ENCODE measurements around the gene NEXN.
"Not testable (repeated sequence)": the region's sequence is repeated elsewhere in the genome, so short reads cannot be mapped to it uniquely, and the experiment has no call there.

The NEXN gene

GRCh38 chr1:77905603-77906002, 17.2 kb downstream of the NEXN start:
- H3K4me3 ChIP-seq (ENCODE audit: low read depth, low read length) = no peak overlapping the region

DNA sequence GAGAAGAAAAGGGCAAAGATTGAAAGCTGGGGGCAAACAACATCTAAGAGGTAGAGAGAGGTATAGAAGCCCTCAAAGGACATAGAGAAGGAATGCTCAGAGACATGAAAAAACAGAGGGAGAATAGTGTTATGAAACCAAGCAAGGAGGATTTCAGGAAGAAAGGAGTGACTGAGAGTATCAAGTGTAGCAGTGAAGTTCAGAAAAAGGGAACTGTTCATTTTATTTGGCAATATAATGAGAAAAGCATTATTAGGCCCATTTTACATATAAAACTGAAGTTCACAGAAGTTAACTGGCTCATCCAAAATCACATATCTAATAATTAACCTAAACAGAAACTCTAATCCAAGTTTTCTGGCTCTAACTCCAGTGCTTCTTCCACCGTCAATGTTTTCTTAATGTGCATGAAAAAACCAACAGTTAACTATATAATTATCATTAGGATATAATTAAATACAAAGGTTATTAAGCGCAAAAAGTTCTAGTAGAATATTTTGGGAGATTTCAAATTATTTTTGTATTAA, 17.7 kb downstream of the NEXN start:
- no peak overlapping the region for H3K4me3 ChIP-seq (ENCODE audit: low read depth, low read length)

DNA sequence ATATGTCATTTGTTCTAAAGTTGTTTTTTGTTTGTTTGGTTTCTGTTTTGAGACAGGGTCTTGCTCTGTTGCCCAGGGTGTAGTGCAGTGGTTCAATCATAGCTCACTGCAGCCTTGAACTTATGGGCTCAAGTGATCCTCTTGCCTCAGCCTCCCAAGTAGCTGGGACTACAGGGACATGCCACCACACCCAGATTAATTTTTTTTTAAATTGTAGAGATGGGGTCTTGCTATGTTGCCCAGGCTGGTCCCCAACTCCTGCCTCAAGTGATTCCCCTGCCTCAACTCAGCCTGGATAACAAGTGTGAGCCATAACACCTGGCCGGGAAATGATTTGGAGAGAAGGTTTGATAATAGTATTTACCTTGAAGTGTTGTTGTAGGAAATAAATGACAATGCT, 18.2 kb downstream of the NEXN start:
- no peak overlapping the region for H3K4me3 ChIP-seq (ENCODE audit: low read depth, low read length)

- H3K4me3 ChIP-seq (ENCODE audit: low read depth, low read length) = no peak overlapping the region
Measured at GRCh38 chr1:77910116-77910515, 21.7 kb downstream of the NEXN start.

DNA sequence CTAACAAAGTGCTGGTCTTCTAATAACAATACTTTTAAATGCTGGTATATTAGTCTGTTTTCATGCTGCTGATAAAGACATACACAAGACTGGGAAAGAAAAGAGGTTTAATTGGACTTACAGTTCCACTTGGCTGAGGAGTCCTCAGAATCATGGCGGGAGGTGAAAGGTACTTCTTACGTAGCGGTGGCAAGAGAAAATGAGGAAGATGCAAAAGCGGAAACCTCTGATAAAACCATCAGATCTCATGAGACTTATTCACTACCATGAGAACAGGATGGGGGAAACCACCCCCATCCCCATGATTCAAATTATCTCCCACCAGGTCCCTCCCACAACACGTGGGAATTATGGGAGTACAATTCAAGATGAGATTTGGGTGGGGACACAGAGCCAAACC, 30.5 kb downstream of the NEXN start:
- not testable (repeated sequence) for H3K4me3 ChIP-seq (ENCODE audit: low read depth, low read length)

DNA sequence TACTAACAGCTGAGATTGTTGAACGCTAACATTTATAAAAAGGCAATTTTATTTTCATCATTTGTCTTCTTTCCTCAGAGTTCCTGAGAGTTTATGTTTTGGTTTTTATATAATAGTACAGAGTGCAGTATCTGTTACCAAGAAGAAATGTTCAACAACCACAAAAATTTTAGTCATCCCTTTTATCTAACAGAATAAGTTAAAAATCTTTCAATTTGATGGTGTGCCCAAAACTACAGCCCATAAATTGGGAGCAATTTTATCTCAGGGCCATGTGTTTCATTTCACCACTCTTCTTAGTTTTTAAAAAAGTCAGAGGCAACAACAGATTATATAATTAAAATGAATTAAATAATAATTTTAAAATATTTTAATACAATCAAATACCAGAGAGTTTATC, 37.1 kb downstream of the NEXN start:
- H3K4me3 ChIP-seq (ENCODE audit: low read depth, low read length) = no peak overlapping the region

- H3K4me3 ChIP-seq (ENCODE audit: low read depth, low read length) = no peak overlapping the region
Measured at GRCh38 chr1:77925956-77926355, 37.5 kb downstream of the NEXN start.

- H3K4me3 ChIP-seq (ENCODE audit: low read depth, low read length) = no peak overlapping the region
Measured at GRCh38 chr1:77926561-77927357, 38.3 kb downstream of the NEXN start.

- no peak overlapping the region for H3K4me3 ChIP-seq (ENCODE audit: low read depth, low read length)
Measured at GRCh38 chr1:77927414-77927813, 39.0 kb downstream of the NEXN start.

- H3K4me3 ChIP-seq (ENCODE audit: low read depth, low read length) = no peak overlapping the region
Measured at GRCh38 chr1:77929806-77930205, 41.4 kb downstream of the NEXN start.

DNA sequence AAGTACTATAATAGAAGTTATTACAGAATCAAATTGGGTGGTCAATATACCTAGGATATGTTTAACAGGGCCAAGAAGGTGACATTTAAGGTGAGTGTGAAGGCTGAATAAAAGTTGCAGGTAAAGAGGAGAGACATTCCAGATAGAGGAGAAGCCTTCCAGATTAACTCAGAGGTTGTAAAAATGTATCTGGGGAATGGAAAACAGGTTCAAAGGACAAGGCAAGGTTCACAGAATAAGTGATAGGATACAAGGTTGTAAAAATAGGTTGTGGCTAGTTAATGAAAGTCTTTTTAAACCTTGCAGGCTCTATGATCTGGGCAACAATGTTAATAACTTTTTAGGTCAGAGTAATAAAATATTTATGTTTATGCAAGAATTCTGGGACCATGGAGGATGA, 50.2 kb downstream of the NEXN start:
- H3K4me3 ChIP-seq (ENCODE audit: low read depth, low read length) = no peak overlapping the region

GRCh38 chr1:77940921-77941570, 52.6 kb downstream of the NEXN start:
- H3K4me3 ChIP-seq (ENCODE audit: low read depth, low read length) = no peak overlapping the region

GRCh38 chr1:77942400-77943140, 54.1 kb downstream of the NEXN start:
- H3K4me3 ChIP-seq (ENCODE audit: low read depth, low read length) = no peak overlapping the region

DNA sequence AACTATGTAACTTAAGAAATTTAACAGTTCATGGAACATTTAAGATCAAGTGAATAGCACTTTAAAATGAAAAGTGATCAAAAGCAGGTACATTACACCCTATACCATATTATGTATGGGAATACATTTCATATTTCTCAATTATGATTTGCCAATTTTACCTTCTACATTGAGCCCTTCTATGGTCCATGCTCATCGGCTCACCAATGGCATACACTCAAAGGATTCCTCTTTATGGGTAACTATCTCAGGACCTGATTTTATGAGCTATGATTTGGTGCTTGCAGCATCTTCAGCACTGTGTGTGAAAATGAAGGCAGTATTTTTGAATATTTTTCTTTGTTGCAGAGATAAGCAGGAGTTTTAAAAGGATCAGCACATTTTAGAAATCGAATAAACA, 56.9 kb downstream of the NEXN start:
- no peak overlapping the region for H3K4me3 ChIP-seq (ENCODE audit: low read depth, low read length)

DNA sequence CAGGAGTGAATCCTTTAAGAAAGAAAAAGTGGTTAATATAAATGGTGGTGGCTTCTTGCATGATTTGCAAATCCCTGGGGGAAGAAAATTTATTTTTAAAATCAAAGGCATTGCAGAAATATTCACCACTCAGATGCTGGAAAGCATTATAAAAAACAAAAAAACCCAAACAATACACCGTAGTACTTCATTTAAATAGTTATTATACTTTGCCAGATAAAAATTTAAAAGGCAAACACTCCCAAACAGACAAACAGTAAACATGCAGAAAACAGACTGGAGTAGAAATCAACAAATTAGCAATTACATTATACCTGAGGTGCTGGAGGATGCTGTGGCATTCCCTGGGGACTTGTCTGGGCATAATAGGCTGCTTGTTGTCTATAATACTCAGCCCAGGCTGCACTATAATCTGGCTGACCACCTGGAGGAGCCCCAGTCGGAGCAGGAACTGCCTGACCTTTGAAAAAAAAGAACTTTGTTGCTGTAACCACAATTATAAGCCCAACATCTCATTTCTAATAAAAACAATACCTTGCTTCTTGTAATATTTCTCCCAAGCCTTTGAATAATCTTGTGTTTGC, 60.5 kb downstream of the NEXN start:
- no peak overlapping the region for H3K4me3 ChIP-seq (ENCODE audit: low read depth, low read length)

DNA sequence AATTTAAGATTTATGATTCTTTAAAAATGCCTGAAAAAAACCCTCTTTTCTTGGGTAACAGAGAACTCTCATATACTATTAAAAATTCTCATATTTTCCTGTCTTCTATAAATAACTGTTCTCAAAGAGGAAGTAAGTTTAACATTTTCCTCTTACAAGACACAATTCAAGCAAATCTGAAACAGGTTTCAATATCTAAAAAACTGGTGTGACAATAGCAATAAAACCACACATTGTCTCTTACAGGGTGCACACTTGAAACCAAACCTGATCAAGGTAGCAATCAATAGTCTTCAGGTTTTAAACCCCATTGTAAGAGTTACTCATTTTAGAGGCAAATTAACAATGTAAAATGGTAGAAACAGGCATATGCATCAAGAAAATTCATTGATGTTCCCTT, 62.4 kb downstream of the NEXN start:
- H3K4me3 ChIP-seq (ENCODE audit: low read depth, low read length) = no peak overlapping the region

DNA sequence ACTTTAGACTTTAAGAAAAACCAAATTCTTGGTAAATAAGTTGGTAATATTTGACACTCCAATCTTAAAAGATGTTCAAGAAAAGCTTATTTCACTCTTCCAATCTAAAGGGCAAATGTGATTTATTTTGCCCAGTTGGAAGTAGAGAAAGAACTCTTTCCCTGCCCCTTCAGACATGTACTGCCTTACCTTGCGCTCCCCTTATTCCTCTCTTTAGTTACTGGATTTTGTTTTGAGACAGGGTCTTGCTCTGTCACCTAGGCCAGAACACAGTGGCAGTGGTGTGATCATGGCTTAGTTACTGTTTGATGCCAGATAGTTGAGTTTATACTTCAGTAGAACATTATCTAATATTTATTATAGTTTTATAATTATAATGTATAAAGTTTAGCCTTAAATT, 62.9 kb downstream of the NEXN start:
- H3K4me3 ChIP-seq (ENCODE audit: low read depth, low read length) = no peak overlapping the region

DNA sequence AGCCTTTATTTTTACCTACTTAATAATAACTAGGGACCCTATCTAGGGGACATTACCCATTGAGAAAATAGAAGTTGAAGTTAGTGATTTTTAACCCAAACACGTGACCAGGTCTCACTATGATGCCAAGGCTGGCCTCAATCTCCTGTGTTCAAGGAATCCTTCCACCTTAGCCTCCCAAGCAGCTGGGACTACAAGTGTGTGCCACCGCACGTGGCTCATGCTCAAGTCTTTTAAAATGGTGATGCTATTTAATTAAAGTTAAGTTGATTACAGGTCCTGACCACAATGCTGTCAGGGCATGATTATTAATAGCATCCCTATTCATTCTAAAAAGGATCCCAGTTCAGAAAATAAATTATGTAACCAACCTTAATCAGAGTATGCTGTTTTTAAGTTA, 65.5 kb downstream of the NEXN start:
- H3K4me3 ChIP-seq (ENCODE audit: low read depth, low read length) = no peak overlapping the region

GRCh38 chr1:77954521-77954920, 66.1 kb downstream of the NEXN start:
- no peak overlapping the region for H3K4me3 ChIP-seq (ENCODE audit: low read depth, low read length)

DNA sequence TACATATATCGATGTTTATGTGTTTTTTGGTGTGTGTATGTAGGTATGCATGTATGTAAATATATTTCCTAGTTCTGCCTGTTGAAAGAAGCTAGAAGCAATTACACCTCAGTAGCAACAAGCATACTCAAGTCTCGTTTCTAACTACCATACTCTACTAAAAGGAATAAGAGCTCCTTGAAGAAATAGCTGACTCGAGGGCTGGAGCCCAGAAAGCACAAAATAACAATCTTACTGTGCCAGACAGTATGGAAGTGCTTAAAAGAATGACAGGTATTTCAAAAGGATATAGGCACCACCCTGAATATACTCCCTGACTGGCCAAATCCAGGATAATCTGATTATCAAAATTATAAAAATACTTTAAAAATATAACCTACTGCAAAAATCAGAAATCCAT, 67.3 kb downstream of the NEXN start:
- H3K4me3 ChIP-seq (ENCODE audit: low read depth, low read length) = no peak overlapping the region

DNA sequence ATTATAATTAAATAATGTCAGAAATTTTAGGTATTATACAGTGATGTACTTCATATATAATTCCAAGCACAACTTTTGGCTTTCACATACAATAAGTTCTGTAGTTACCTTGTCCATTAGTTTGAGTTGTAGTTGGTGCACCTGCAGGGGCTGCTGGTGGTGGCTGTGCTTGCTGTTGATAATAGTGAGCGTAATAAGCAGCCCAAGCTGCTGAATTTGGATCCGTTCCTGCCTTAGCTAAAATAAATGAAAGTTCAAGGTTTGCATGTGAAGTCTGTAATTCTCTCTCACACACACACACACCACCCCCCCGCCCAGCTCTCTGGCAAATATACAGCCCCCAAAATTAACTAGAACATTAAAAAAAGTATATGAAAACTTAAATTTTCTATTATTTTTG, 68.0 kb downstream of the NEXN start:
- no peak overlapping the region for H3K4me3 ChIP-seq (ENCODE audit: low read depth, low read length)

Data from iPS-11a (cell line).